GM21786 (cell line): ENCODE data around the gene VAPA.

Experiments
- ATAC-seq: cut with Tn5 transposase; IDR thresholded peaks from one replicate; pipeline ENCODE4 v1.9.1; 2021; ENCODE audit not compliant: unreplicated experiment

VAPA gene

GRCh38 chr18:9913526-9914333 lies at the start of gene VAPA:
Gene VAPA, plus strand, starts transcription at chr18:9914016. Its CDS starts 241 bp downstream, at chr18:9914257.
- peak; percentile 83 for ATAC-seq

GRCh38 chr18:9865764-9866490 lies 47.9 kb upstream of the VAPA start:
- no peak for ATAC-seq

GRCh38 chr18:9866627-9867026 lies 47.2 kb upstream of the VAPA start:
- ATAC-seq: no peak

GRCh38 chr18:9867071-9867594 lies 46.7 kb upstream of the VAPA start:
- ATAC-seq: no peak

GRCh38 chr18:9868857-9869714 lies 44.7 kb upstream of the VAPA start:
- no peak for ATAC-seq

- ATAC-seq: peak; percentile 79
Observed at GRCh38 chr18:9869715-9870430, 43.9 kb upstream of the VAPA start.

- ATAC-seq: no peak
Observed at GRCh38 chr18:9870431-9871008, 43.3 kb upstream of the VAPA start.

GRCh38 chr18:9871244-9871746 lies 42.5 kb upstream of the VAPA start:
- ATAC-seq: no peak

GRCh38 chr18:9872823-9873222 lies 41.0 kb upstream of the VAPA start:
- ATAC-seq: no peak

- ATAC-seq: no peak
Observed at GRCh38 chr18:9874728-9875127, 39.1 kb upstream of the VAPA start.

- ATAC-seq: no peak
Observed at GRCh38 chr18:9876212-9876866, 37.5 kb upstream of the VAPA start.

GRCh38 chr18:9876867-9877654 lies 36.8 kb upstream of the VAPA start:
- peak; percentile 70 for ATAC-seq

GRCh38 chr18:9877655-9878014 lies 36.2 kb upstream of the VAPA start:
- no peak for ATAC-seq

GRCh38 chr18:9878095-9878494 lies 35.7 kb upstream of the VAPA start:
- no peak for ATAC-seq

GRCh38 chr18:9878783-9879242 lies 35.0 kb upstream of the VAPA start:
- no peak for ATAC-seq

GRCh38 chr18:9884090-9884489 lies 29.7 kb upstream of the VAPA start:
- no peak for ATAC-seq

- no peak for ATAC-seq
Observed at GRCh38 chr18:9884532-9885140, 29.2 kb upstream of the VAPA start.
